Adrenal gland (tissue), 12 donors: ENCODE results near the gene PTPRU. TPM values are rescaled to one million over a fixed set of nuclear protein-coding genes. Genes with fewer than 3 reads are reported as not detected.

Source experiments
- DNase-seq, 7 donors: peaks; one replicate each; pipeline ENCODE4 v3.0.0-alpha.2; 2019 to 2020
- H3K27ac ChIP-seq, 5 donors: fragments of 200-600 bp; sonication (generic) in 4 of 5; 1 replicate in 3 of 5; 2 replicates in 2 of 5; pipeline versions ENCODE4 v1.5.1 to v1.8.0; 2016 to 2020; ENCODE audit warnings: mild to moderate bottlenecking in 1 of 5
- H3K27me3 ChIP-seq: fragments of 200-600 bp; 2 replicates; pipeline ENCODE4 v1.8.0; 2021
- H3K36me3 ChIP-seq, 2 donors: fragments of 200-600 bp; replicated peaks in 1 of 2; 1 replicate in 1 of 2; 2 replicates in 1 of 2; pipeline versions ENCODE4 v1.5.1 to v1.8.0; 2018 to 2022
- H3K4me1 ChIP-seq, 2 donors: fragments of 200-600 bp; replicated peaks in 1 of 2; 1 replicate in 1 of 2; 2 replicates in 1 of 2; pipeline versions ENCODE4 v1.5.1 to v1.8.0; 2018 to 2021
- H3K4me3 ChIP-seq, 4 donors: fragments of 200-600 bp; sonication (generic) in 3 of 4; one replicate each; pipeline ENCODE4 v1.5.1; 2016 to 2018
- H3K9me3 ChIP-seq, 3 donors: fragments of 200-600 bp; sonication (generic) in 1 of 3; replicated peaks in 1 of 3; 1 replicate in 2 of 3; 2 replicates in 1 of 3; pipeline versions ENCODE4 v1.5.1 to v1.8.0; 2016 to 2021
- POLR2A ChIP-seq, 2 donors: fragments of 450-650 bp; IDR thresholded peaks; one replicate each; pipeline ENCODE4 v1.6.1; 2017; ENCODE audit warnings: antibody characterized with exemption in 2 of 2, mild to moderate bottlenecking in 2 of 2, moderate library complexity in 1 of 2
- WGBS, 4 donors: extraction: QIAGEN DNeasy Blood & Tissue Kit in 2 of 4; methylation state at CpG; one replicate each; pipeline versions ENCODE4 v1.1.5 to v1.1.7; 2013 to 2017; 5-methylcytosine and 5-hydroxymethylcytosine counted together
- intact Hi-C, 2 donors: fragments of 100-400 bp; cut with DNase I; formaldehyde crosslinking; loops; one replicate each; pipeline versions ENCODE4 v1.14.1 to v1.15.0; 2022 to 2023
- polyA plus RNA-seq, 3 donors: library from polyadenylated mRNA; stranded (reverse); fragments of 200-250 nt in 2 of 3; fragments of 350-450 nt in 1 of 3; fragmentation: Illumina TruSeq in 1 of 3; extraction: RNeasy Lipid Tissue Mini Kit (QIAGEN cat#74804) in 1 of 3; gene quantifications; one replicate each; pipeline ENCODE4 v1.2.3, GENCODE V29; 2013 to 2014
- total RNA-seq, 9 donors: library from RNA; depleted of rRNA in 4 of 9; stranded (reverse); fragments of >200 nt in 4 of 9; fragments of 120-200 nt in 1 of 9; fragmentation: NEBNext Ultra II Directional in 1 of 9; extraction: Animal tissue kit (Norgen Biotek cat#: 25700) in 1 of 9; gene quantifications; one replicate each; pipeline versions ENCODE4 v1.1.0 to v1.2.4, GENCODE V29; 2013 to 2023
- TF ChIP-seq, protein P1 (sequence below), 6 experiments: fragments of 450-650 bp in 4 of 6; fragments of 200-600 bp in 2 of 6; sonication (generic) in 1 of 6; IDR thresholded peaks; 1 replicate in 5 of 6; 2 replicates in 1 of 6; pipeline versions ENCODE4 v1.5.1 to v1.8.0; 2016 to 2021; ENCODE audit warnings: antibody characterized with exemption in 6 of 6, mild to moderate bottlenecking in 2 of 6, moderate library complexity in 1 of 6
- donor health status: healthy with polysubstance abuse.
- donor health status: Bipolar disorder and iron deficiency.
- donor health status: DM: yes; HTN: yes; CAD: no.
- donor health status: DM: no; HTN: no; CAD: no.
- donor health status: DM: no; HTN: no; CAD: no.
- donor health status: DM: yes; HTN: yes; CAD: no.

PTPRU gene
- total and polyA plus RNA-seq, 12 donors: 1.4 to 14.4 (median 6.7) TPM

DNA sequence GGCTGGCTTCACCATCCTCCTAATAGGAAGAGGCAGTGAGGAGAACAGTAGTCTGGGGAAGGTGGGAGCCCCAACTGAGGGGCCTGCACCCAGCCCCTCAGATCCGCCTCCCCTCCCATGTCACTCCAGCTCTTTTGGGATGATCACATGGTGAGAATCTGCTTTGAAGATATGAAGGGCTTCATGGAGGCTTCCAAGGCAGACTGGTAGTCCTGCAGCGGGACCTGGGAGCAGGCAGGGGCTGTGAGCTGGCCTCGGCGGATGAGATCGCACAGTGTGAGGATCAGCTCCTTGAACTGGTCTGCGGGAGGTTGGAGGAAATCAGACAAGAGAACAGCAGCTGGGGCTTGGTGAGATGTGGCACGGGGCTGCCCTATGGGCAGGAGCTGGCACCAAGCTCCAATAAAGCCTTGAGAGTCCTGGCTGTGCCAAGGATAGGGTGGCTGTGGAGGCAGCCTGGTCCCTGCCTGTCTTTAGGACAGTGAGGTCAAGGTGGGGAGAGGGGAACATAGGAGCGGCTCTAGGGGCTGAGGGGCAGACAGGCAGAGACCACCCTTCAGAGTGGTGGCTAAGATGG lies 42.4 kb upstream of the PTPRU start:
- intact Hi-C loops: loop anchor here (10.0 kb wide), 2 partner anchors 159 to 409 kb away; no protein-coding TSS in a partner anchor
- H3K4me1 ChIP-seq: no peaks in the 10 kb centered on the region
- H3K9me3 ChIP-seq: no peaks in the 10 kb centered on the region
- H3K36me3 ChIP-seq: peaks cover 0 to 13% of the 10 kb centered on the region in 2 donors
- DNase-seq: no peak
- no peak overlapping the region for H3K27ac ChIP-seq
- no peak overlapping the region for H3K4me3 ChIP-seq
- 91 to 99% (median 97%) methylated on average over 8 of the region's 8 CpGs for WGBS, 4 donors
- H3K27me3 ChIP-seq: no peaks in the 10 kb centered on the region
- TF ChIP-seq, protein P1, sequence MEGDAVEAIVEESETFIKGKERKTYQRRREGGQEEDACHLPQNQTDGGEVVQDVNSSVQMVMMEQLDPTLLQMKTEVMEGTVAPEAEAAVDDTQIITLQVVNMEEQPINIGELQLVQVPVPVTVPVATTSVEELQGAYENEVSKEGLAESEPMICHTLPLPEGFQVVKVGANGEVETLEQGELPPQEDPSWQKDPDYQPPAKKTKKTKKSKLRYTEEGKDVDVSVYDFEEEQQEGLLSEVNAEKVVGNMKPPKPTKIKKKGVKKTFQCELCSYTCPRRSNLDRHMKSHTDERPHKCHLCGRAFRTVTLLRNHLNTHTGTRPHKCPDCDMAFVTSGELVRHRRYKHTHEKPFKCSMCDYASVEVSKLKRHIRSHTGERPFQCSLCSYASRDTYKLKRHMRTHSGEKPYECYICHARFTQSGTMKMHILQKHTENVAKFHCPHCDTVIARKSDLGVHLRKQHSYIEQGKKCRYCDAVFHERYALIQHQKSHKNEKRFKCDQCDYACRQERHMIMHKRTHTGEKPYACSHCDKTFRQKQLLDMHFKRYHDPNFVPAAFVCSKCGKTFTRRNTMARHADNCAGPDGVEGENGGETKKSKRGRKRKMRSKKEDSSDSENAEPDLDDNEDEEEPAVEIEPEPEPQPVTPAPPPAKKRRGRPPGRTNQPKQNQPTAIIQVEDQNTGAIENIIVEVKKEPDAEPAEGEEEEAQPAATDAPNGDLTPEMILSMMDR (IDR thresholded peaks at IDR 0.05): no peak
- no peak for TF ChIP-seq POLR2A (IDR thresholded peaks at IDR 0.05)

DNA sequence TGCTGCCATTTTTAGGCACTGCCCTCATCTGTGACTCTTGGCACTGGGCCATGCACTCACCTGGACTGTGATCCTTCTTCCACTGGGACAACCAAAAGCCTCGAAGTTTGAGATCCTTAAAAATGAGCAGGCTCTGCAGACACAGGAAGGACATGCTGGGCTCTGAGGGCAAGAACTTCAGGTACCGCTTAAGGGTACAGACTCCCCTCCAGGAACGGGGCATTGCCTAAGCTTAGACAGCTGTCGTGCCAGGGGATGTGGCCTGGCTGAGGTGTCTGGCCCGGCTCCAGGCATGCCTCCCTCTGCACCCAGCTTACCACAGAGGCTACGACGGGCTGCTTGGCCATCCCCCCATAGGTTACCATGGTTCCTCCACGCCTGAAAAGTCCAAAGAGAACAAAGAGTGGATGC lies 40.4 kb upstream of the PTPRU start:
- Histone ChIP-seq H3K4me3 (no peak overlapping the region), H3K27me3 (no peaks in the 10 kb centered on the region), H3K27ac (no peak overlapping the region), H3K4me1 (no peaks in the 10 kb centered on the region), H3K9me3 (no peaks in the 10 kb centered on the region), H3K36me3 (peaks cover 0 to 29% of the 10 kb centered on the region in 2 donors)
- intact Hi-C loops: loop anchor here (10.0 kb wide), 2 partner anchors 161 to 411 kb away; no protein-coding TSS in a partner anchor
- no peak for TF ChIP-seq POLR2A (IDR thresholded peaks at IDR 0.05)
- TF ChIP-seq, protein P1 (IDR thresholded peaks at IDR 0.05): no peak
- no peak for DNase-seq
- 65 to 79% (median 72%) methylated on average over 3 to 8 of the region's 8 CpGs for WGBS, 4 donors

DNA sequence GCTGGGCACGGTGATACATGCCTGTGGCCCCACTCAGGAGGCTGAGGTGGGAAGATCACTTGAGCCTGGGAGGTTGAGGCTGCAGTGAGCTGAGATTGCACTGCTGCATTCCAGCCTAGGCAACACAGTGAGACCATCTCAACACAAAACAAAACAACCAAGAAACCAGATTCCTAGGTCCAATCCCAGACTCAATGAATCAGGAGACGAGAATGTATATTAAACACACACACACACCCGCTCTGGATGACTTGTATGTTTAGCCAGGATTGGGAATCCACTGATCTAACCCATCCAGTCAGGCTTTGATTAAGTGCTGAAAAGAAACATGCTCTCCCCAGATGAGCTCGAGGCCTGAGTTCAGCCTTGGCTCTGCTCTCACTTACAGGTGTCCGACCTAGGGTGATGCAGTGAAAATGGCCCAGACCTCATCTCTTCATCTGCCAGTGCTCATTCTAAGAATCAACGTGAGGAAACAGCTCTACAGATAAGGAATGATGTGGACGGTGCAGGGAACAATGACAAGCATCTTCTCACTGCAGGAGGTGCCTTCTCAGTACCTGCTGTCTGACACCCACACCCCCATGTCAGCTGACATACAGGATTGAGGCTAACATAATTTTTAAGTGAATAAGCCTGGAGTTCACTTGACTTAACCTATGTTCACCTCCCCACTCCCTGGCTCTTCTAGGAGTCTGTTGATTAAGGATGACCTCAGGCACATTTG lies 39.3 kb upstream of the PTPRU start:
- 68 to 81% (median 77%) methylated on average over 6 to 7 of the region's 7 CpGs for WGBS, 4 donors
- no peak overlapping the region for H3K4me3 ChIP-seq
- intact Hi-C loops: loop anchor here (10.0 kb wide), 2 partner anchors 162 to 412 kb away; no protein-coding TSS in a partner anchor
- peaks cover 2 to 3% of the 10 kb centered on the region in 2 donors for H3K4me1 ChIP-seq
- no peak for DNase-seq
- H3K27ac ChIP-seq: no peak overlapping the region
- no peaks in the 10 kb centered on the region for H3K9me3 ChIP-seq
- no peaks in the 10 kb centered on the region for H3K27me3 ChIP-seq
- peaks cover 0 to 31% of the 10 kb centered on the region in 2 donors for H3K36me3 ChIP-seq
- TF ChIP-seq, protein P1 (IDR thresholded peaks at IDR 0.05): no peak
- no peak for TF ChIP-seq POLR2A (IDR thresholded peaks at IDR 0.05)

DNA sequence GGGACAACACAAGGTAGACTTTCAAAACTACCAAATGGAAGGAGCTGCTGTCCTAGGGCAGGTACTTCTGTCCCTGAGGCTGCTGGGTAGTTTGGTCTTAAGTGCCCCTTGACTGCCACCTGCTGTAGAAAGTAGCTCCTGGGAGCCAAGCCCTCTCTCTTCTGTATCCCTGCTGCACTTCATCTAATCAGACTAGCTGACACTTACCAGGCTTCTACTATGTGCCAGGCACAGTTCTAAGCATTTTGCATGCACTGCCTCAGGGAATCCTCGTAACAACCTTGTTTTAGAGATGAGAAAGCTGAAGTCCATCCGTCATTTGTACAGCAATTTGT lies 38.8 kb upstream of the PTPRU start:
- DNase-seq: peak in 1 of 7 donors; percentile 72
- Histone ChIP-seq H3K27me3 (no peaks in the 10 kb centered on the region), H3K36me3 (peaks cover 0 to 31% of the 10 kb centered on the region in 2 donors), H3K9me3 (no peaks in the 10 kb centered on the region), H3K27ac (no peak overlapping the region), H3K4me3 (no peak overlapping the region), H3K4me1 (peaks cover 7 to 9% of the 10 kb centered on the region in 2 donors)
- intact Hi-C loops: loop anchor here (10.0 kb wide), 2 partner anchors 163 to 413 kb away; no protein-coding TSS in a partner anchor
- TF ChIP-seq POLR2A (IDR thresholded peaks at IDR 0.05): no peak
- TF ChIP-seq, protein P1 (IDR thresholded peaks at IDR 0.05): peak in 1 of 6 experiments; percentile 11
- WGBS, 4 donors: 80 to 100% (median 96%) methylated on average over 1 to 2 of the region's 2 CpGs
